PFSK-1 (cell line): Measurements from ENCODE around the gene NUDT6.

Experiments
- POLR2AphosphoS5 ChIP-seq: IDR thresholded peaks from 2 replicates; pipeline ENCODE4 v1.6.1; 2012; ENCODE audit warnings: low read depth, mild to moderate bottlenecking, control low read depth, low read length, moderate library complexity
- SIN3A ChIP-seq: IDR thresholded peaks from 2 replicates; pipeline ENCODE4 v1.6.1; 2012; ENCODE audit warnings: mild to moderate bottlenecking, low read length, moderate library complexity, borderline replicate concordance; ENCODE audit not compliant: insufficient read depth
- TAF1 ChIP-seq: IDR thresholded peaks from 2 replicates; pipeline ENCODE4 v1.6.1; 2012; ENCODE audit warnings: low read length, control low read depth, borderline replicate concordance; ENCODE audit not compliant: insufficient read depth
- TF ChIP-seq, protein P1 (sequence below), 2 experiments: IDR thresholded peaks; 2 replicates each; pipeline versions ENCODE4 v1.6.1 to v1.8.0; 2011 to 2012; ENCODE audit warnings: low read depth in 2 of 2, low read length in 2 of 2, control low read depth in 1 of 2, inconsistent platforms in 1 of 2, mild to moderate bottlenecking in 1 of 2, moderate library complexity in 1 of 2; ENCODE audit not compliant: insufficient read depth in 1 of 2

DNA sequence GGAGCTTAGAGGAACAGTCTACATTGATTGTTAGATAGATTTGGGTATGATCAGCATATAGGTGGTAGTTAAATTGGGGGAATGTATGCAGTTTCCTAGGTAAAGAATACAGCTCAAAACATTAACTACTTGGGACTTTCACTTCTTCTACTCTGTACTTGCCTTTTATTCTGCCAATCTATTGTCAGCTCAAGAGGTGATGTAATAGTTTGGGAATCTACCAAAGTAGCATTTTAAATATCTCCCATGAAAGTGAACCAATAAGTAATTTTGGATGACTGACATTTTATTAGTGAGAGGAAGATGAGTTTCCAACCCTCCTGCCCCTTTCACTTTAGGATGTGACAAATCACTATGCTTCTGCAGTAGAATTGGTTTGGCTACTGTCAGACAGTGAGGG lies 43.4 kb downstream of the NUDT6 start:
- no peak for TF ChIP-seq TAF1
- TF ChIP-seq POLR2AphosphoS5: no peak
- TF ChIP-seq SIN3A: no peak
- TF ChIP-seq, protein P1, sequence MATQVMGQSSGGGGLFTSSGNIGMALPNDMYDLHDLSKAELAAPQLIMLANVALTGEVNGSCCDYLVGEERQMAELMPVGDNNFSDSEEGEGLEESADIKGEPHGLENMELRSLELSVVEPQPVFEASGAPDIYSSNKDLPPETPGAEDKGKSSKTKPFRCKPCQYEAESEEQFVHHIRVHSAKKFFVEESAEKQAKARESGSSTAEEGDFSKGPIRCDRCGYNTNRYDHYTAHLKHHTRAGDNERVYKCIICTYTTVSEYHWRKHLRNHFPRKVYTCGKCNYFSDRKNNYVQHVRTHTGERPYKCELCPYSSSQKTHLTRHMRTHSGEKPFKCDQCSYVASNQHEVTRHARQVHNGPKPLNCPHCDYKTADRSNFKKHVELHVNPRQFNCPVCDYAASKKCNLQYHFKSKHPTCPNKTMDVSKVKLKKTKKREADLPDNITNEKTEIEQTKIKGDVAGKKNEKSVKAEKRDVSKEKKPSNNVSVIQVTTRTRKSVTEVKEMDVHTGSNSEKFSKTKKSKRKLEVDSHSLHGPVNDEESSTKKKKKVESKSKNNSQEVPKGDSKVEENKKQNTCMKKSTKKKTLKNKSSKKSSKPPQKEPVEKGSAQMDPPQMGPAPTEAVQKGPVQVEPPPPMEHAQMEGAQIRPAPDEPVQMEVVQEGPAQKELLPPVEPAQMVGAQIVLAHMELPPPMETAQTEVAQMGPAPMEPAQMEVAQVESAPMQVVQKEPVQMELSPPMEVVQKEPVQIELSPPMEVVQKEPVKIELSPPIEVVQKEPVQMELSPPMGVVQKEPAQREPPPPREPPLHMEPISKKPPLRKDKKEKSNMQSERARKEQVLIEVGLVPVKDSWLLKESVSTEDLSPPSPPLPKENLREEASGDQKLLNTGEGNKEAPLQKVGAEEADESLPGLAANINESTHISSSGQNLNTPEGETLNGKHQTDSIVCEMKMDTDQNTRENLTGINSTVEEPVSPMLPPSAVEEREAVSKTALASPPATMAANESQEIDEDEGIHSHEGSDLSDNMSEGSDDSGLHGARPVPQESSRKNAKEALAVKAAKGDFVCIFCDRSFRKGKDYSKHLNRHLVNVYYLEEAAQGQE (IDR thresholded peaks at IDR 0.05; ENCODE audit: insufficient read depth in 1 of 2, low read depth in 2 of 2, low read length in 2 of 2): no peak
